SHP77 treated with DMSO at 0.1 percent for 48 hours (cell line): ENCODE data around the gene IL6ST.
"Not testable (repeated sequence)": the region's sequence is repeated elsewhere in the genome, so short reads cannot be mapped to it uniquely, and the experiment has no call there.

Source experiments
- DNase-seq: peaks from one replicate; lab custom pipeline; 2025; lab: John Stamatoyannopoulos, UW

IL6ST gene

DNA sequence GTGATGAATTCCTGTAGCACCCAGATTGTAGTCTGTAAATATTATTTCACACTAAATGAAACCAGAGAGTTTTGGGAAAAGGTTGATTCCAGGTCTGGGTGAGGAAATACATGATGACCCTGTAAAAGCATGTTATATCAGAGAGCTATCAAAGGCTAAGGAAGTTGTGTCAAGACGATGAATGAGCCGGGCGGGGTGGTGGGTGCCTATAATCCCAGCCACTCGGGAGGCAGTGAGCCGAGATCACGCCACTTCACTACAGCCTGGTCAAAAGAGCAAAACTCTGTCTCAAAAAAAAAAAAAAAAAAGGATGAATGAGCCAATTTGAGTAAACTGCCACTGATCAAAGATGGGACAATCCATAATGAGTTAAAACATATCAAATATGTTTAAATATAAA, 29.2 kb downstream of the IL6ST start:
- no peak for DNase-seq

DNA sequence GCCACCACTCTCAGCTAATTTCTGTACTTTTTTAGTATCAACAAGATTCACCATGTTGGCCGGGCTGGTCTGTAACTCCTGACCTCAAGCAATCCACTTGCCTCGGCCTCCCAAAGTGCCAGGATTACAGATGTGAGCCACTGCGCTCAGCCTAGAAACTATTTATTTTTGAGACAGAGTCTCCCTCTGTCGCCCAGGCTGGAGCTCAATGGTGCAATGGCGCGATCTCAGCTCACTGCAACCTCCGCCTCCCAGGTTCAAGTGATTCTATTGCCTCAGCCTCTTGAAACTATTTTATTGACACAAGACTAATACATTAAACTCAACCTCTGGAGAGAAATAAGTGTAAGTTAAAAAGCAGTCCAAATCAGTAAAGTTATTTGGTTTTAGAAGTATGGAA, 34.0 kb downstream of the IL6ST start:
- DNase-seq, result no peak

DNA sequence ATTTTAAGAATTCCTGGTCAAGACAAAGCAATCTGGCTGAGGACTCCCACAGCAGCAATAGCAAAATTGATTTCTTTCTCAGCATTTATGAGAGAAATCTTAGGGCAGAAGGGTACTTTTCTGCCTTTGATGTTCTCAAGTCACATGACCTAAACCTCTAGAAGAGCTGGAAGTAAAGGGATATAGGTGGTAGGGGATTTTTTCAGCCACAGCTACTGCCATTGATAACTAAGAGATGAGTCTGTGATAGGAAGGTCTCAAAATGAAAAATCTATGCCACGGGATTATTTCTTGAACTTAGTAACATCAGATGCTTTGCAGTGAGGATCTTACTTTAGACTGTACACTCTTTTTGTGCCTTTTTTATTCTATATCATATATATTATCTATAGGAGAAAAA, 35.6 kb downstream of the IL6ST start:
- DNase-seq, result no peak

DNA sequence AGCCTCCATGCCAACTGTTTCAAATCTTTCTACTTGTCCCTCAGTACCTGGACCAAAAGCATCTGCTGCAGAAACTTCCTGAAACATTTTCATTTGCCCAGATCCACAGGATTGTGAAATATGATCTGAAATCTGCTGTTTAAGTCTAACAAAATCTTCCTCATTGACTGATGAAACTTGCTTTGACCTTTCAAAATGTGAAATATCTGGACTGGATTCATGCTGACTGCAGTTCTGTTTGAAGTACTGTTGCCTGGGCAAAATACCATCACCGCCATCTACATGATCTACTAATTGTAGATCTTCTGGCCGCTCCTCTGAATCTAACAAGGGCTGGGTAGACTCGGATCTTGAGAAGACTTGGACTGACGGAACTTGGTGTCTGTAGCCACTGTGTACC, 53.6 kb downstream of the IL6ST start:
- not testable (repeated sequence) for DNase-seq

DNA sequence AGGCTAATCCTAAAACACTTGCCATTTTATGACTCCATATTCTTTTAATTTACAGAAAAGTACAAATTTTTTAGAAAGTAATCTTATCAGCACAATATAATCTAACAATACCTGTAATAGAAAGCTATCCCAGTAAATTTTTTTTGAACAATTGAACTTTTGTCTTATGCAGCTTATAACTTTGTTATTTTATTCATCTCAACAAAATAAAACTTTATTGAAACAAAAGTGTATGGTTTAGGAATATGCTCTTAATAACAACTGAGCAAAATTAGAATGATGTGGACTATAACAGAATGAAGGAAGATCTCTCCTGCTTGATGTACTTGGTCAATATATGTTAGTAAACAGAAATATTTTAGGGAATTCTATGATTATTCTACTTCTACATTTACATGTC, 57.2 kb downstream of the IL6ST start:
- DNase-seq, result not testable (repeated sequence)

DNA sequence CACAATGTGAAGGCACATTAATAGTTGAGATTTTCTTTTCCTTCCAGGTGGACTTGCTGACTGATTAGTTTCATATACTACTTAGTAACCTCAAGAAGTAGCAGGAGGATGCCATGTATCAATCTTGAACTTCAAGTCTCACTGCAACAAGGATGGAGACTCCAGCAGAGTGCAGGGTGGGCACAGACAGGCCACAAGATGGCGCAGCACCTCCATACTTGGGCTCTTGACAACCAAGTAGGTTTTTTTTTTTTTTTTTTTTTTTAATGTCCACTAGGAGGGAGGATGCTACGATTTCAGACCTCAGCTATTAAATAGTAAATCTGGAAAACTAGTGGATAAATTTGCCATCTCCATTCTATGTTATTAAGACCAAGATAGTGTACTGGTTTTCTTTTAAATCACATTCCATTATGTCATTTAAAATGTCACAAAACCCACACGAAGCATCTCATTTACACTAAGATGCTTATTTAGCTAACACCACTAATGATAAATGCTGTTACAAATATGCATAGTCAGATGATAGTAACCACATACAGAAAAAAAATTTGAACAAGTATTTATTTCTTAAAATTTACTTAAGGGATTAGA, 58.6 kb downstream of the IL6ST start:
- DNase-seq, result peak; percentile 46

DNA sequence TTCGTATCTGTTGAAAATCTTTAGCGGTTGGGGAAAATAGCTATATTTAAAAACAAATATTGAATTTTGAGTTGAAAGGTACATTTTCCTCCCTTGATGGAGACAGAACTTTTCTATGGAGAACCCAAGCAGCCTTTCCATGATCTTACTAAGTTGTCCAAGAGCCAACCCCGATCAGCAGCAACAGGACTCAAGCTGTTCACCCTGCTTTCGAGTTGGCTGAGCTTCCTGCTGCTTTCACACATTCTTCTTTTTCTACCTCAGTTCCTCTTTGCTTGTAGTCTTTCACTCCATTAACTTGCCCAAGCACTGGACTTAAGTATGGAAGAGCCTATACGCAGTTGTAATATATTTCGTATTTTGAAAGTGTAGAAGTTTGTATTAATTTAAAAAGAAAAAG, 59.4 kb downstream of the IL6ST start:
- no peak for DNase-seq

DNA sequence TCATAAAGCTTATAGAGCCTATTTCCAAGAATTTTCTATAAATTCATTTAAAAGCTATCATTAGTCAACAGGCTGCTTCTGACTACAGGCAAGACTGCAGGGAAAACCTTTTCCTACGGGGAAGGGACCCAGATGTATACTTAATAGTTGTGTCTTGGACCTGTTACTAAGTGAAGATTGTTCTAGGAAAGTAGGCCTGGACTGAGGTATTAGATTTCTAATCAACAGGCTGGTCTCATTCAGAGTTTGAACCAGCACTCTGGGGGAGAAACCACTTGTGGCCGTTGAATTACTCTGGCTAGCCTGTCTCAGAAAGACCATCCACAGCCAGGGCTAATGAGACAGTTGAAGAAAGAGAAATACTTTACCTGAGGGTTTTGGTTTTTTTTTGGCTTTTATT, 60.0 kb downstream of the IL6ST start:
- no peak for DNase-seq

DNA sequence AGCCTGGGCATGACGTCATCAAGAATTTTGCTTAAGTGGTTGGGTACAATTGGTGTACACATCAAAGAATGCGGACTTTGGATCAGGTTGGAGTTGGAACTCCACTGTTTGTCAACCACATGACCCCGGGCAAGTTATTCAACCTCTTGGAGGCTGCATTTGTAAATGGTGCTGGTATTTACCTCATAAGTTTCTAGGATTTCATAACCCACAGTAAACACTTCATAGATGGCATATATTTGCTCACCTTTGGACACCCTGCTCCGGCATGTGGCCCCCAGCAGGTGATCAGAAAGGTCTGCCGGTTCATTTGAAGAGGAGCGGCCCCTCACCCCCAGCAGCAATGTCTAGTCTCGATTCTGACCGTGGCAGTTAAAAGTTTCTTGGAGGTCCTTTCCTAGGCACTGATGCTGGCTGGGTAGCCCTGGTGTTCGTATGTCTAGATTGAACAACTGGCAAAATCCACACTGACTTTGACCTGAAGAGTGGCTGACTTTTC, 60.6 kb downstream of the IL6ST start:
- DNase-seq, result no peak

DNA sequence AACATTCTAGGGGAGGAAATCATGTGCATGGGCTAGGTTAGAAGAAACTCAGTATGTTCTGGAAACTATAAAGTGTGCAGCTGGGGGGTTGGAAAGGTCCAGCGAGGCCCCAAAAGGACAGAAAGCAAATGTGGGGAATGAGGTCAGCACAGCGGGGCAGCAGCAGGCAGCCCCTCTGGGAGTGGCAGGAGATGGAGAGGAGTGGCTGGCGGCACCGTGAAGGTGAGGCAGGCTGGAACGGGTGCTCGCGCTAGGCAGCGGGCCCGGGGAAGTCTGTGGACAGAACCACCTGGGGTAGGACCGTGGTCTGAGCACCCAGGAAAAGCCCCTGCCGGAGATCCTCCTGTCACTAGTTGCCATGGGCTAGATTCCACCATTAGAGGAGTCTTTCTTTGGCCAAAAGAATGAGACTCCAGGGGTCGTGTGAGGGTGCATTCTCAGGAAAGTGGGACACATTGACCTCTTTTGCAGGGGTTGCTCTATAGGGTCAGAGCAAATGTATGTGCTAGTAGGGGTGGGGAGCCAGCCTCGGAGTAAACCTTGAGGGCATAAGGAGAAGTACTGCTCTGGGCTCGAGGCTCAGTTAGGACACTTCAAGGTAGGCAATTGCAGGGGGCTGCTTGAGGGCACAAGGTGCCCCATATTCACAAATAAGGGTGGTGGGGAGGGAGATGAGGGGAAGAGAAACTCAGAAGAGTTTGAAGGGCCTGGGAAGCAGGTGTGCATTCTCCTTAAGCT, 61.2 kb downstream of the IL6ST start:
- no peak for DNase-seq

DNA sequence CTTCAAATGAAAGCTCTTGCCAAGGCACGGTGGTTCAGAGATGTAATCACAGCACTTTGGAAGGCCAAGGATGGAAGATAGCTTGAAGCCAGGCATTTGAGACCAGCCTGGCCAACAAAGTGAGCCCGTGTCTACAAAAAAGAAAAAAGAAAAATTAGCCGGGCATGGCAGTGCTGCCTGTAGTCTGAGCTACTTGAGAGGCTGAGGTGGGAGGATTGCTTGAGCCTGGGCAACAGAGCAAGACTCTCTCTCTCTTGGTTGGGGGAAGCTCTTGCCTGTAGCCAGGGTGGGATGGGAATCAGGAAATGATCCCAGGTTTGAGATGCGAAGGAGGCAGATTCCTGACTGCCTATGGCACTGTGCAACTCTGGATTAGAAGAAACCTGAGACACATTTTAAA, 62.1 kb downstream of the IL6ST start:
- no peak for DNase-seq

DNA sequence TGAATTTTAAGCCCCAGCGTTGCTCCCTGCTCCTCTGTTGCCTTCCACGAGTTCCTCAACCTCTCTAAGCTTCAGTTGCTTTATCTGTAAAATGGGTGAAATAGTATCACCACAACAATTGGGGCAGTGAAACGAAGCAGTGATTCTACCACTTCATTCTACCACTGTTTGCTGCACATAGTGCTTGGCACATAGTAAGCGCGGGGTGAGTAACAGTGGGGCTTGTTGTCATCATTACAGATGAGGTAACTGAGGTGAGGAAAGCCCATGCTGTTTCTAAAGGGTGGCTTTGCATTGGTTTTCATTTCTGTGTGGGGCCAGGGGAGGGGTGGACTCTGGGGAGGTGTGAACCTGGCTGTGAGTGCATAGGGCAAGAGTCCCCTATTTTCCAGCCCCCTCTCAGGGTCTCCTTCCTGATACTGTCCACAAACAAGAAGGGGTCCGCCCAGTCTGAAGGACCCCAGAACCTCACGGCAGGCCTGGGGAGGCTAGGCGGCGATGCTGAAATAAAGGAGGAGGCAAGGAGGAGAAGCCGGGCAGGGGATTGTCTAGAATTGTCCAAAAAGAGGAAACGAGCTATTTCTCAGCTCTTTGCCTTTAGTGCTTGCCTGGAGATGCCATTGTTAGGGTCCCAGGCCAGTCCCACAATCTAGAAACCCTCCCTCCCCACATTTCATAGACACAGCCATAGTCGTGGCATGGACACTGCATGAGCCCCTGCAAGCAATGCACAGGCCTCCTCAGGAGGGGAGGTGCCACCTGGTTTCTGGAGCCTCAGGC, 65.6 kb downstream of the IL6ST start:
- no peak for DNase-seq

DNA sequence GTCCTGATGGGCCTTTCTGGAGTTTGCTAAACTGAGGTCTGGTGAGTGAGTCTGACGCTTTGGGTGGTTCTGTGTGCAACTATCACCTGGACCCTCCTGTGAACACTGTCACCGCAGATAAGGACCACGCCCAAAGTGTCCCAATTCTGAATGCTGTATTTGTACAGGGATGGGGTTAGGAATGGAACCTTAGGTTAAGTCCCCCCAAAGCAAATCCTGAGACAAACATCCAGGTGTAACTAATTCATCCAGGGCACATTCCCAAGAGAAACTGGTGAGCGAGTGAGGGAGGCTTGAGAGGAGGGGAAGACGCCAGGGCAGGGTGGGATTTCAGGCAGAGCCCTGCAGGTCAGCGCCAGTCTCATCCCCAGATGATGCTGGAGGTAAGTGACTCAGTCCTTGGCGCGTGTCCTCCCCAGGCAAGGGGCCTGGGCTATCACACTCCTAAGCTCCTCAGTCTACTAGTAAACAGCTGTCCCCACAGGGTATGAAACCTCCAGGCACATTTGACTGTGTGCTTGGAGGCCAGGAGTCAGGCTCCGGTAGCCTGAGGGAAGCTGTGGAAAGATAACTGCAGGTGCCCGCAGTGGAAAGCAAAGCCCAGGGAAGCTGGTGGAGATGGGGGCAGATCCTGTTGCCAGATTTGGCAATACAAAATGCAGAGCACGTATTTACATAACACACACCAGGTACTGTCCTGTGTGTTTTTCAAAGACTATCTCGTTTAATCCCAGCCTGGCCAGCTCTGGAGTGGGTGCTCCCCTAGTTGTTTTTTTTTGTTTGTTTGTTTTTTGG, 66.7 kb downstream of the IL6ST start:
- no peak for DNase-seq

DNA sequence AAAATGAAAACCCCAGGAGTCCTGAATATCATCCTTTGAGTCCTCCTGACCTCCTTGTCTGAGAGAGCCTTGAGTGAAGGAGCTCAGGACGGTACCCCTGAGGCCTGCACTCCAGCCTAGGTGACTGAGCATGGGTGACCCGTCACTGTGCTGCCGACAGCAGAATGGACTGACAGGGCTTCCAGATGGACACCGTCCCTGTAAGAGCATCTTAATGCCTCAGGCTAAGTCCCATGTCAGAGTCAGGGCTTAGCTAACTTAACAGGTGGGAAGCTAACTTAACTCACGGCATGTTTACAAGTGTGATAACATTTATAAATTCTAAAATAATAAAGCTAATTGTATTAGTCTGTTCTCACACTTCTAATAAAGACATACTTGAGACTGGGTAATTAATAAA, 68.3 kb downstream of the IL6ST start:
- no peak for DNase-seq

DNA sequence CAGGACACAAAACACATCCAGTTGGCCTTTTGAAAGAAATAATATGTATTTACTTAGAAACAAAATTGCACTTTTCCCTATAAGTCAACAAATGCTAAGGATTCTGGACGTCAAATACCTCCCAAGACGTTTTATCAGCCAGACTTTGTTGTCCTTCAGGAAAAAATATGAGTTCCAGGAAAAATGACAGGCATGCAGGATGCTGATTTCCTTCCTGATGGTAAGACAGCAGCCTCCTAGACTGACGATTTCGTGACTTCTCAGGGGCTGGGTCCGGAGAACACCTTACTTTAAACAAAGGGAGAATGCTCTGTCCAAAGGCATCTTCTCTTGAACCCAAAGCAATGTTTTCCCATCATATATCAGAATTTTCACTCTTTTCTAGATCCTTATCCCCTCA, 69.1 kb downstream of the IL6ST start:
- no peak for DNase-seq

DNA sequence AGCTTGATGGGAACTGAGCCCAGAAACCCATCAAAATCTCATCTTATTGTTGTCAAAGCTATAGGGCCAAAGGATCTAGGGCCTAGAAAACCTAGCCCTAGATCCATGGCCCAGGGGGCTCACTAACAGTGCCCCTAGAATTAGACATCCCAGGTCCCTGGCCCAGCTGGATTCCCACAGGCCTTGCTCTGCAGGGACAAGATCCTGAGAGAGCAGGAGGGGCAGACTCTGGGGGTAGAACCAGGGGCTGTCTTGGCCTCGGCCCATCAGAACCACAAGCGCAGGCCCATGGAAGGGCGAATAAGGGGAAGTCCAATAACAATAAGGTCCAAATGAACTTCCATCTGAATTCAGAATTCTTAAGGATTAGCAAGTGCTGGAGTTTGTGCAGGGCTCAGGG, 69.6 kb downstream of the IL6ST start:
- no peak for DNase-seq

DNA sequence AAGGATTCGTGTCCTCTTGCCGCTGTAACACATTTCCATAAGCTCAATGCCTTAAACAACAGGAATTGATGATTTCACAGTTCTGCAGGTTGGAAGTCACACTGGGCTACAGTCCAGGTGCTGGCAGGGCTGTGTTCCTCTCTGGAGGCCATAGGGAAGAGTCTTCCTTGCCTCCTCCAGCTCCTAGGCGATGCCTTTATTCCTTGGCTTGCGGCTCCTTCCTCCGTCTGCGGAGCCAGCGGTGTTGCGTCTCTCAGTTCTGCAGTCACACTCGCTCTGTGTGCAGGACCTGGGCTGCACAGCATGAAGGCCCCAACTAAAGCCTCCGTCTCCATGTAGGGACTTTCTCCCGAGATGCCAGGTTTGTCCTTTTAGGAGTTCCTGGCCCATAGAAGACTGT, 70.0 kb downstream of the IL6ST start:
- no peak for DNase-seq

DNA sequence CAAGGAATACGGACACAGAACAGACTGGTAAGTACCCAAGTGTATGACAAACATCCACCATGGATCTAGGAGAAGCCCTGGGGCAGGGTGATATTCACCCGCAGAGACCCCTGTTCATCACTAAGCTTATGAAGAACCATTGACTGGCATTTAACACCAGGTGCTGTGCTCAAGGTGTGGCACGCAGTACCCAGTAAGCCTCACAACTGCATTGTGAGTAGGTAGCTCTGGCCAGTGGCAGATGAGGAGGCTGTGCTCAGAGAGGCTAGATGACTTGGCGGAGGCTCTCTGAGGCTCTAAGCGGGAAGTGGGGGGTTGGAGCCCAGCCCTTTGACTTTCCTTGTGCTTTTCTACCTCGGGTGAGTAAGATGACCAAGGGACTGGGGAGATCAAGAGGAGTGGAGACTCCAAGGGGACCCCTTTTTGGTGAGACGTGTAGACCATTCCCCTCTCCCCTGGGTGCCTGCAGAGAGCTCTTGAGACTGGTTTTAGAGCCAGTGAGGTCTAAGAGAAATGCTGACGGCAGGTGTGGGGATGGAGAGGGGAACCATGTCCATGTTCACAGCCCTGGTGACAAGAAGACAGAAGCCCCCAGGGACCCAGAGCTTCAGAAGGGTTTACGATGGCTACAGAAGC, 70.8 kb downstream of the IL6ST start:
- DNase-seq, result no peak

DNA sequence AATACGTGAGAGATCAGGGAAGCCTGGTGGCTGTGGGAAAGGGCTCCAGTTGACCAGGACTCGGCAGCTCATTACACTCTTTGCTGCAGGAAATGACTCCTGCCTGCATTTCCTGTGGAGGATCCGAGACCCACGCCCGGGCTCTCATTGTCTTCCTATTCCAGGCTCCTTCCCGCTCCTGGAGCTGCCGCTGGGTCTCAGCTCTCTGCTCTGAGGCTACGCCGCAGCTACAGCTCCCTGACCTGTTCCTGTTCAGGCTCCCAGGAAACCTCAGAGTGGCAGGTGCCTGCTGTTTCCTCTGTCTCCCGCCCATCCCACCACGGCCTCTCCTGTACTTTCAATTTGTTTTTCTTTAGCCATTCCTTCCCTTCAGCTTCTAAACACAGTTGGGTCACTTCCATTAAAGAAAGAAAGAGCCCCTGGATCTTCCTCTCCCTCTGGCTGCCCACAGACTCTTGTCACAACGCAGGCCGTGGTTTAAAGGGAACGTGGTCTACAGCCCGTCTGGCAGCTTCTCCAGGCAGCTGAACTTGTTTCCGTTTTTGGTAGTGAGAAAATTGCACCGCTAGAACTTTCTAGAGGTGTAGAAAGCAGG, 71.5 kb downstream of the IL6ST start:
- DNase-seq, result no peak

DNA sequence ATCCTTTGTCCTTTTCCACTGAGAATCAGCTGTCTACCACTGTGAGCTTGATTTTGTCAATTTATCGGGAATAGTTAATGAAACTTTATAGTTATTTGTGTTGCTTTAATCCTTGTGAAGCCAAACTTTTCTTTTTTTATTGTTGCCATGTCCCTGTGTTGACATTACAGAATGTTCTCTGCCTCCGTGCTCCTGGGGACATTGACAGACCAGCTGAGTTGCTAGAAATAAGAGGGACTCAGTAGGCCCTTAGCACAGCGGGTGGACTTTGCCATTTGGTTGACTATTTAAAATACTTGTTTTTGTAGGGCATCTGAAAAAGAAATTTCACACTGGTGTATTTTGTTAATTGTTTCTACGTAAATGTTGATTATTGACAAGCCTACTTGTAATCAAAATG, 73.1 kb downstream of the IL6ST start:
- DNase-seq, result no peak

DNA sequence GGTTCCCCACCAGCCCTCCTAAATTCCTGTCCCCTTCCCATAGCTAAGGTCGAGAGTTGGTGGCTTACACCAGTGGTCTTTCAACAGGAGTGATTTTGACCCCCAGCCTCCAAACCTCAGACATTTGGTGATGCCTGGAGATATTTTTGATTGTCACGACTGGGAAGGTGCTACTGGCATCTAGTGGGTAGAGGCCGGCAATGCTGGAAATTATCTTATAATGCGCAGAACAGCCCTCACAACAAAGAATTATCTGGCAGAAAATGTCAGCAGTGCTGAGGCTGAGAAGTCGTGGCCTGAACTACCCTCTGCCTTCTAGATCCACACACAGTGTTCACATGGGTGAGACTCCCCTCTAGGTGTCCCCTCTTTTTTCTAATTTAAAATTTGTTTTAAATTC, 74.0 kb downstream of the IL6ST start:
- DNase-seq, result no peak
